SK-N-SH (cell line): ENCODE measurements around the gene C12orf57. TPM values are rescaled to one million over a fixed set of nuclear protein-coding genes. Genes with fewer than 3 reads are reported as not detected.

Source experiments
- CTCF ChIA-PET: fragments of 300-600, 350-600 bp; formaldehyde crosslinking; extraction: SDS; loops from one replicate; lab custom pipeline; 2021; lab: Yijun Ruan, JAX
- POLR2A ChIA-PET: fragments of 350-600 bp; sonication (Branson Sonifier 250); formaldehyde crosslinking; extraction: SDS; loops from one replicate; lab custom pipeline; 2020; ENCODE audit warnings: antibody characterized with exemption, inconsistent platforms; lab: Yijun Ruan, JAX
- DNase-seq: peaks from one replicate; pipeline ENCODE4 v3.0.0; 2012
- H2AFZ ChIP-seq: fragments of 200-600 bp; sonication (generic); 2 replicates; pipeline ENCODE4 v1.8.1; 2016; ENCODE audit warnings: antibody characterized with exemption, mild to moderate bottlenecking, low read depth
- H3F3A ChIP-seq: fragments of 200-600 bp; sonication (generic); replicated peaks from 2 replicates; pipeline ENCODE3; 2016; ENCODE audit warnings: antibody characterized with exemption, mild to moderate bottlenecking; ENCODE audit not compliant: insufficient read depth
- H3K27ac ChIP-seq, 2 experiments: fragments of 200-500 bp in 1 of 2; fragments of 200-600 bp in 1 of 2; sonication (Bioruptor generic) in 1 of 2; sonication (generic), shearing (Covaris generic) in 1 of 2; 2 replicates each; pipeline versions ENCODE4 v1.5.1 to v1.6.1; 2014 to 2016; ENCODE audit warnings: low read depth in 2 of 2, inconsistent platforms in 1 of 2, low read length in 1 of 2, mild to moderate bottlenecking in 1 of 2, mixed read lengths in 1 of 2
- H3K27me3 ChIP-seq: fragments of 200-600 bp; sonication (generic), shearing (Covaris generic); 2 replicates; pipeline ENCODE4 v1.6.1; 2016; ENCODE audit warnings: mixed run types; ENCODE audit not compliant: insufficient read depth
- H3K36me3 ChIP-seq, 2 experiments: fragments of 200-500 bp in 1 of 2; fragments of 200-600 bp in 1 of 2; sonication (Bioruptor generic) in 1 of 2; sonication (generic) in 1 of 2; replicated peaks in 1 of 2; 2 replicates each; pipeline versions ENCODE3 to v1.5.1; 2014 to 2016; ENCODE audit warnings: low read length in 1 of 2, mild to moderate bottlenecking in 1 of 2; ENCODE audit not compliant: insufficient read depth in 2 of 2, control insufficient read depth in 1 of 2
- H3K4me1 ChIP-seq, 2 experiments: fragments of 200-500 bp in 1 of 2; fragments of 200-600 bp in 1 of 2; sonication (Bioruptor generic) in 1 of 2; sonication (generic), shearing (Covaris generic) in 1 of 2; 2 replicates each; pipeline versions ENCODE4 v1.5.1 to v1.6.1; 2014 to 2016; ENCODE audit warnings: low read depth in 1 of 2, low read length in 1 of 2, mixed run types in 1 of 2; ENCODE audit not compliant: insufficient read depth in 2 of 2, control insufficient read depth in 1 of 2
- H3K4me2 ChIP-seq: fragments of 200-600 bp; sonication (generic), shearing (Covaris generic); 2 replicates; pipeline ENCODE4 v1.6.1; 2017; ENCODE audit warnings: mixed run types
- H3K4me3 ChIP-seq, 2 experiments: fragments of 200-500 bp in 1 of 2; fragments of 200-600 bp in 1 of 2; sonication (Bioruptor generic) in 1 of 2; sonication (generic), shearing (Covaris generic) in 1 of 2; 2 replicates each; pipeline versions ENCODE4 v1.5.1 to v1.8.1; 2014 to 2016; ENCODE audit warnings: low read depth in 2 of 2, inconsistent platforms in 1 of 2, low read length in 1 of 2, mild to moderate bottlenecking in 1 of 2, mixed read lengths in 1 of 2, moderate library complexity in 1 of 2
- H3K79me2 ChIP-seq: fragments of 200-600 bp; sonication (generic); 2 replicates; pipeline ENCODE4 v1.8.1; 2017; ENCODE audit warnings: mild to moderate bottlenecking; ENCODE audit not compliant: insufficient read depth
- H3K9ac ChIP-seq: fragments of 200-600 bp; sonication (generic); 2 replicates; pipeline ENCODE4 v1.6.1; 2017; ENCODE audit warnings: mixed run types
- H3K9me2 ChIP-seq: fragments of 200-600 bp; sonication (generic); 2 replicates; pipeline ENCODE4 v1.6.1; 2017; ENCODE audit warnings: mixed run types
- H3K9me3 ChIP-seq: fragments of 200-600 bp; sonication (generic); 2 replicates; pipeline ENCODE4 v1.6.1; 2017; ENCODE audit warnings: mixed run types, mild to moderate bottlenecking, moderate library complexity
- H4K20me1 ChIP-seq: fragments of 200-600 bp; sonication (generic); 2 replicates; pipeline ENCODE4 v1.6.1; 2017; ENCODE audit warnings: mild to moderate bottlenecking, mixed run types; ENCODE audit not compliant: insufficient read depth
- CTCF ChIP-seq: fragments of 200-600 bp; sonication (generic); IDR thresholded peaks from 2 replicates; pipeline ENCODE4 v1.6.1; 2017; ENCODE audit warnings: antibody characterized with exemption, mild to moderate bottlenecking, moderate library complexity
- EP300 ChIP-seq, 2 experiments: IDR thresholded peaks; 2 replicates each; pipeline versions ENCODE4 v1.4.0 to v1.6.1; 2012; ENCODE audit warnings: borderline replicate concordance in 1 of 2, low read depth in 1 of 2, low read length in 1 of 2
- FOSL2 ChIP-seq: IDR thresholded peaks from 2 replicates; pipeline ENCODE4 v1.4.0; 2012; ENCODE audit warnings: low read depth, mild to moderate bottlenecking, moderate library complexity, borderline replicate concordance
- JUND ChIP-seq: IDR thresholded peaks from 2 replicates; pipeline ENCODE4 v1.4.0; 2012
- NFIC ChIP-seq: IDR thresholded peaks from 2 replicates; pipeline ENCODE4 v1.4.0; 2012; ENCODE audit warnings: borderline replicate concordance
- NRF1 ChIP-seq: IDR thresholded peaks from 2 replicates; pipeline ENCODE4 v1.6.1; 2012; ENCODE audit warnings: low read depth, mild to moderate bottlenecking, low read length
- PBX3 ChIP-seq: IDR thresholded peaks from 2 replicates; pipeline ENCODE4; 2012
- POLR2AphosphoS5 ChIP-seq: IDR thresholded peaks from 2 replicates; pipeline ENCODE4 v1.6.1; 2012; ENCODE audit warnings: low read depth, low read length
- RCOR1 ChIP-seq: fragments of 150-350 bp; IDR thresholded peaks from 2 replicates; pipeline ENCODE4 v1.6.1; 2017; ENCODE audit warnings: antibody characterized with exemption, low read length
- SMC3 ChIP-seq: IDR thresholded peaks from 2 replicates; pipeline ENCODE4 v1.6.1; 2012; ENCODE audit warnings: low read depth, low read length, improper control_type of control experiment
- TAF1 ChIP-seq: IDR thresholded peaks from 2 replicates; pipeline ENCODE4 v1.6.1; 2012; ENCODE audit warnings: low read depth, mild to moderate bottlenecking, low read length, moderate library complexity, borderline replicate concordance
- TCF12 ChIP-seq: IDR thresholded peaks from 2 replicates; pipeline ENCODE4 v1.4.0; 2012
- TEAD4 ChIP-seq: IDR thresholded peaks from 2 replicates; pipeline ENCODE4 v1.4.0; 2012; ENCODE audit warnings: mild to moderate bottlenecking, borderline replicate concordance; ENCODE audit not compliant: insufficient read depth
- WGBS: methylation state at CpG from one replicate; pipeline ENCODE4 v1.1.6; 2017; ENCODE audit warnings: low lambda C conversion rate; 5-methylcytosine and 5-hydroxymethylcytosine counted together
- polyA plus RNA-seq, 3 experiments: library from polyadenylated mRNA; depleted of rRNA; stranded (reverse); fragments of >200 nt; gene quantifications; 2 replicates each; pipeline ENCODE4 v1.2.3, GENCODE V29; 2012
- TF ChIP-seq, protein P1 (sequence below): IDR thresholded peaks from 2 replicates; pipeline ENCODE4 v1.4.0; 2012; ENCODE audit warnings: low read depth, borderline replicate concordance

Gene C12orf57
- polyA plus RNA-seq, 1 of the 3 experiments (the other 2 are of a cell fraction) = 659 TPM

DNA sequence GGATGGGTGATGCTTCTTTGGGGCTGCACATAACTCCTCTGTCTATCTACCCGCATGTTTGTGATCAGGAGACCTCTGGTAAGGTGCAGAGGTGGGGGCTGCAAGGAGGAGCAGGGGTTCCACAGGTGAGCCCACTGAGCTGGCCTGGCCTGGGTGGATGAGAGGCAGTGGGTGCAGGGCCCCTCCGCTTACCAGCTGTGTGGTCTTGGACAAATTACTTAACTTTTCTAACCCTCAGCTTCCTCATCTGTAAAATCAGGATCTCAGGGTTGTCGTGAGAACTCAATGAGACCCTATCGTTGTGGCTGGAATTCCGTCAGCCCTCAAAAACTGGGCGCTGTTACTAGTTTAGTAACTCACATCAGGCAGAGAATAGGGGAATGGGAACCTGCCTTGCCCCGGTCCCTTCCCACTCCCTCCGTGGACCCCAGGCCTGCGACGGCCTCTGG, 14.8 kb downstream of the C12orf57 start:
- H3F3A ChIP-seq = no peaks in the 10 kb centered on the region
- H2AFZ ChIP-seq = no peak overlapping the region
- ChIA-PET CTCF (interaction anchor here (7.6 to 8.0 kb wide), 2 partner anchors 13 to 33 kb away, joined by 62 to 114 read pairs; partner anchors contain the start of genes C12orf57 and RNU7-1), POLR2A (interaction anchor here (1.0 to 1.5 kb wide), 2 partner anchors 14 to 15 kb away, joined by 3 to 5 read pairs; partner anchors contain the start of genes C12orf57 and RNU7-1)
- no peaks in the 10 kb centered on the region for H3K79me2 ChIP-seq
- no peaks in the 10 kb centered on the region for H3K9me3 ChIP-seq
- peaks cover 0 to 8% of the 10 kb centered on the region in 2 experiments; a peak in 2 of 4 replicates for H3K4me1 ChIP-seq
- H4K20me1 ChIP-seq = no peaks in the 10 kb centered on the region
- WGBS = 82% methylated on average over 10 of the region's 10 CpGs
- DNase-seq = peak; percentile 16
- no peak overlapping the region for H3K27ac ChIP-seq
- no peak overlapping the region for H3K4me3 ChIP-seq
- no peaks in the 10 kb centered on the region for H3K36me3 ChIP-seq
- H3K27me3 ChIP-seq = no peaks in the 10 kb centered on the region
- H3K9me2 ChIP-seq = no peaks in the 10 kb centered on the region
- TF ChIP-seq NRF1 = no peak
- no peak for TF ChIP-seq PBX3
- TF ChIP-seq TEAD4 = no peak
- no peak for TF ChIP-seq FOSL2
- TF ChIP-seq TAF1 = no peak
- TF ChIP-seq, protein P1, sequence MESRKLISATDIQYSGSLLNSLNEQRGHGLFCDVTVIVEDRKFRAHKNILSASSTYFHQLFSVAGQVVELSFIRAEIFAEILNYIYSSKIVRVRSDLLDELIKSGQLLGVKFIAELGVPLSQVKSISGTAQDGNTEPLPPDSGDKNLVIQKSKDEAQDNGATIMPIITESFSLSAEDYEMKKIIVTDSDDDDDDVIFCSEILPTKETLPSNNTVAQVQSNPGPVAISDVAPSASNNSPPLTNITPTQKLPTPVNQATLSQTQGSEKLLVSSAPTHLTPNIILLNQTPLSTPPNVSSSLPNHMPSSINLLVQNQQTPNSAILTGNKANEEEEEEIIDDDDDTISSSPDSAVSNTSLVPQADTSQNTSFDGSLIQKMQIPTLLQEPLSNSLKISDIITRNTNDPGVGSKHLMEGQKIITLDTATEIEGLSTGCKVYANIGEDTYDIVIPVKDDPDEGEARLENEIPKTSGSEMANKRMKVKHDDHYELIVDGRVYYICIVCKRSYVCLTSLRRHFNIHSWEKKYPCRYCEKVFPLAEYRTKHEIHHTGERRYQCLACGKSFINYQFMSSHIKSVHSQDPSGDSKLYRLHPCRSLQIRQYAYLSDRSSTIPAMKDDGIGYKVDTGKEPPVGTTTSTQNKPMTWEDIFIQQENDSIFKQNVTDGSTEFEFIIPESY = no peak
- no peak for TF ChIP-seq SMC3
- TF ChIP-seq NFIC = no peak
- no peak for TF ChIP-seq POLR2AphosphoS5
- TF ChIP-seq RCOR1 = no peak
- TF ChIP-seq CTCF = no peak
- no peak for TF ChIP-seq TCF12
- TF ChIP-seq JUND = no peak
- no peak for TF ChIP-seq EP300 (IDR thresholded peaks at IDR 0.05; ENCODE audit: borderline replicate concordance in 1 of 2, low read depth in 1 of 2, low read length in 1 of 2)
- H3K4me2 ChIP-seq = no peak overlapping the region
- H3K9ac ChIP-seq = no peak overlapping the region
